Activated CD4-positive, CD25-positive, alpha-beta regulatory T cell treated with anti-CD3 and anti-CD28 coated beads, Interleukin-2, amount 50 U/mL, for 72 hours (primary cell): ENCODE measurements around the gene HSCB.
A peak's percentile ranks its signal among the peaks of the same experiment; 100 is the strongest.
"Not testable (repeated sequence)": the region's sequence is repeated elsewhere in the genome, so short reads cannot be mapped to it uniquely, and the experiment has no call there.

Source experiments
- DNase-seq: peaks from one replicate; pipeline ENCODE4 v3.0.0; 2021

HSCB gene, protein sequence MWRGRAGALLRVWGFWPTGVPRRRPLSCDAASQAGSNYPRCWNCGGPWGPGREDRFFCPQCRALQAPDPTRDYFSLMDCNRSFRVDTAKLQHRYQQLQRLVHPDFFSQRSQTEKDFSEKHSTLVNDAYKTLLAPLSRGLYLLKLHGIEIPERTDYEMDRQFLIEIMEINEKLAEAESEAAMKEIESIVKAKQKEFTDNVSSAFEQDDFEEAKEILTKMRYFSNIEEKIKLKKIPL

DNA sequence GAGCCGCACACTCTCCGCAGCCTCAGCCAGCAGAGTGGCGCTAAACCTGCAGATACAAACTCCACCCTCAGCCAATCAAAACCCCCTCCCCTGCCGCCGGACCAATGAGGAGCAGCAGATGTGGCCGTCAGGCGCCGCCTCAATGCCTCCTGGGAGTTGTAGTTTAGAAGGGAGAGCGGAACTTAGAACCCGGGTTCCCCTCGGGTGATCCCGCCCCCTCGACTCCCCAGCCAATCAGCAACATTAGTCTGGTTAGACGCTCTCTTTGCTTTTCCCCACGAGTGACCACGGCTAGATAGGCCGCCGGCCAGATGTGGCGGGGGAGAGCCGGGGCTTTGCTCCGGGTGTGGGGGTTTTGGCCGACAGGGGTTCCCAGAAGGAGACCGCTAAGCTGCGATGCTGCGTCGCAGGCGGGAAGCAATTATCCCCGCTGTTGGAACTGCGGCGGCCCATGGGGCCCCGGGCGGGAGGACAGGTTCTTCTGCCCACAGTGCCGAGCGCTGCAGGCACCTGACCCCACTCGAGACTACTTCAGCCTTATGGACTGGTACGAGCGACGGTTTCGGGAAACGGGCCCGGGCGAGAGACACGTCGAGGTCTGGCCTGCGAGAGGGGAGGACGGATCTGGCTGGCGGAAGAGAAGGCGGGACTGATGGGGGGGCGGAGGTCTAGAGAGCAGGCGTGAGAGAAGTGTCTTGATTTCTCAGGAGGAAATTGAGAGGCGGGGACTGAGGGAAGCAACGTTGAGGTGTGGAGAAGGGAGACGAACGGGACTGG, at the start of gene HSCB, which contains the start of gene CHEK2:
Gene HSCB (plus strand): TSS at position 255 of the 777 bp plus-strand sequence. CDS start 57 bp downstream, at position 312.
Gene CHEK2 (minus strand): TSS at position 36 of the 777 bp plus-strand sequence. CDS start 7,099 bp downstream, outside the sequence.
- peak; percentile 93 for DNase-seq

- DNase-seq, result not testable (repeated sequence)
Observed at GRCh38 chr22:28693041-28693760, 48.6 kb upstream of the HSCB start.

DNA sequence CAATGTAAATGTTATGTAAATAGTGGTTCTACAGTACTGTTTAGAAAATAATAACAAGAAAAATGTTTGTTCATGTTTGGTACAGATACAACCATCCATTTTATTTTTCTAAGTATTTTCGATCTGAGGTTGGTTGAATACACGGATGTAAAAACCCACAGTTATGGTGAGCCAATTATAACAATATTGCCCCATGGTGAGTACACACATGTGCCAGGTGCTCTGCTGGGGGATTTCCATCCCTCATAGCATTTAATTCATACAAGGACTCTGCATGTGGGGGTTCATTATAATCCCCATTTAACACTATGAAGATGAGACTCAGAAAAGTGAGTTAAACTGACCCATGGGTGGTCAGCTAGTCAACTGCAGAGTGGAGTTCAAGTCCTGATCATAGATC, 38.9 kb upstream of the HSCB start:
- no peak for DNase-seq

- DNase-seq, result no peak
Observed at GRCh38 chr22:28703436-28703835, 38.4 kb upstream of the HSCB start.

DNA sequence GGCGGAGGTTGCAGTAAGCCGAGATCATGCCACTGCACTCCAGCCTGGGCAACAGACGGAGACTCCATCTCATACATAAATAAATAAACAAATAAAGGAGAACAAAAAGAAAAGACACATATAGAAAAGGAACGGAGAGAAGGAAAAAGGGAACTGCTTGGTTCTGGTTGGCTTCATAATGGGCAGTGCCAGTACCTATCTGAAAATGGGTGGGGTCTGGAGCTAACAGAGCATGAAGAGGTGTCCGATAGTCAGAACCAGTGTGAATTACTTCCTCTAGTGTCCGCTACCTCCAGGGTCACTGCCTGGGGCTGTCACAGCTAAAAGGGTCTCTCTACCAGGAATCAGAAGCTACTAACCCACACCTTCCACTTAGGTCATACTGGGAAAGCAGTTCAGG, 35.0 kb upstream of the HSCB start:
- DNase-seq, result no peak

DNA sequence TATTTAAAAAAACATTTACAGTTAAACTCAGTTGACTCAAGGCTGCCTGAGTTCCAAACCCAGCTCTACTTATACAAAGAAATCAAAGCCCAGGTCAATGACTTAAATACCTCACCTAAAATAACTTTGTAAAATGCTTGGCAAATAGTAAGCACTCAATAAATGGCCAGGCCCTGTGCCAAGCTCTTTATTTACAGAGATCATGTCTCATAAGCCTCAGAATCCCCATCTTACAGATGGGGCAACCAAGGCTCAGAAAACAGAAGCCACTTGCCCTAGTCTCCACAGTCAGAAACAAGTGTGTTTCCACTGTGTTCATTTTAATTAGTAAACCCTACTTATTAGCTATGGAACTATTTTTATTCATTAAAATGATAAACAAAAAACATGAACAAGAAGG, 31.7 kb upstream of the HSCB start:
- DNase-seq, result no peak

DNA sequence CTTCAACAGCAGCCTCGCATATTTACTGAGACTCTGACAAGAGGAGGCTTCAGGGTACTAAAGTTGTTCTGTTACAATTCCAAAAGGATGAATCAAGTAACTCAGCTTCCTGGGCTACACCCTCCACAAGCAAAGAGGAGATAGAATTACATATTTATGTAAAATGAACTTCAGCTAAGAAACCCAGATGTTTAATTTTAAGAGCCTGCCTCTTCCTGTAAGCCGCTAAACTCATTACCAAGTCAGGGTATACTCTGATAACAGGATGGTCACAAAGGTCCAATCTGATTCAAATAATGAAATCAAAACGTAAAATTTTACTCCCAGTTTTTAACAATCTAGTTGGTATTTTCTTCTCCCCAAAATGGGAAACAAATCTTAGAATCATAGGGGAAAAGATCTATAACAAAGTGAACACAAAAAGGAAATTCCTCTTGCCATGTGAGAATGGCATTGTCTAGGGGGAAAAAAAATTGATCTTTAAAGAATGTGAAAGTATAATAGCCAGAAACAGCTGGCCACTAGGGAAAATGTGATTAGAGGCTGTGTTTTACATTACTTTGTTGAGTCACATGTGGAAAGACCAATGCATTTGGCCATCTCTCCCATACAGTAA, 31.2 kb upstream of the HSCB start:
- DNase-seq, result no peak

GRCh38 chr22:28711341-28711740, 30.5 kb upstream of the HSCB start:
- DNase-seq, result no peak

- no peak for DNase-seq
Observed at GRCh38 chr22:28711820-28712777, 29.7 kb upstream of the HSCB start.

DNA sequence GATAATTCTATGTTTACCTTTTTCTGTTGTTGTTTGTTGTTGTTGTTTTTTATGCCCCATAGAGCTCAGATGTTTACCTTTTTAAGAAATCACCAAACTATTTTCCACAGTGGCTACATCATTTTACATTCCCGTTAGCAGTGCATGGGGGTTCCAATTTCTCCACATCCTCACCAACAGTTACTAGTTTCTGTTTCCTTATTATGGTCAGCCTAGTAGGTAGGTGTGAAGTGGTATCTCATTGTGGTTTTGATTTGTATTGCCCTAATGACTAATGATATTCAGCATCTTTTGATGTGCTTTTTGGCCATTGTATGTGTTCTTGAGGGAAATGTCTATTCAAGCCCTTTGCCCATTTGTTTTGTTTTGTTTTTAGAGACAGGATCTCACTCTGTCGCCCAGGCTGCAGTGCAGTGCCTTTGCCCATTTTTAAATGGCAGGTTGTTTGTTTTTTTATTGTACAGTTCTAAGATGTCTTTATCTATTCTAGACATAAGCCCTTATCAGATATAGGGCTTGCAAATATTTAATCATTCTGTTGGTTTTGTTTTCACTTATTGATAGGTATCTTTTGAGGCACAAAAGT, 27.7 kb upstream of the HSCB start:
- no peak for DNase-seq

- no peak for DNase-seq
Observed at GRCh38 chr22:28715611-28716010, 26.2 kb upstream of the HSCB start.

- DNase-seq, result no peak
Observed at GRCh38 chr22:28716686-28717085, 25.2 kb upstream of the HSCB start.

DNA sequence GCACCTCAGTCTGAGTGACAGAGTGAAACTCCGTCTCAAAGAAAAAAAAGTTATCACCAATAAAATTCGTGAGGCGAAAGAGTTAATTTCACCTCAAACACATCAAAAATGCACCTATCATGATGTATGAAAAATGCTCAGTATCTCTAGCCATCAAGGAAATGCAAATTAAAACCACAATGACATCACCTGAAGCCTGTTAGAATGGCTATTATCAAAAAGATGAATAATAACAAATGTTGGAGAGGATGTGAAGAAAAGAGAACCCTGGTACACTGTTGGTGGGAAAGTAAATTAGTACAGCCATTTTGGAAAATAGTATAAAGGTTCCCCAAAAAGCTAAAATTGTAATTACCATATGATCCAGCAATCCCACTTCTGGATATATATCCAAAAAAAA, 23.8 kb upstream of the HSCB start:
- no peak for DNase-seq

GRCh38 chr22:28728002-28728401, 13.8 kb upstream of the HSCB start:
- no peak for DNase-seq

- DNase-seq, result no peak
Observed at GRCh38 chr22:28728621-28729313, 13.1 kb upstream of the HSCB start.

DNA sequence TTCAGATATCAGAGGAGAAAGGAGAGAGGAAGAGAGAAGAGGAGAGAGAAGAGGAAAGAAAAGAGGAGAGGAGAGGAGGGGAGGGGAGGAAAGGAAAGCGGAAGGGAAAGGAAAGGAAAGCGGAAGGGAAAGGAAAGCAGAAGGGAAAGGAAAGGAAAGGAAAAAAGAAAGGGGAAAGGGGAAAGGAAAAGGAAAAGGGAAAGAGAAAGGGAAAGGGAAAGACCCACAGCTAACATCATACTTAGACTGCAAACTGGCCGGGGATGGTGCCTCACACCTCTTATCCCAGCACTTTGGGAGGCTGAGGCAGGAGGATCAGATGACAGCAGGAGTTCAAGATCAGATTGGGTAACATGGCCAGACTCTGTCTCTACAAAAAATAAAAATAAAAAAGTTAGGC, 11.7 kb upstream of the HSCB start:
- no peak for DNase-seq

DNA sequence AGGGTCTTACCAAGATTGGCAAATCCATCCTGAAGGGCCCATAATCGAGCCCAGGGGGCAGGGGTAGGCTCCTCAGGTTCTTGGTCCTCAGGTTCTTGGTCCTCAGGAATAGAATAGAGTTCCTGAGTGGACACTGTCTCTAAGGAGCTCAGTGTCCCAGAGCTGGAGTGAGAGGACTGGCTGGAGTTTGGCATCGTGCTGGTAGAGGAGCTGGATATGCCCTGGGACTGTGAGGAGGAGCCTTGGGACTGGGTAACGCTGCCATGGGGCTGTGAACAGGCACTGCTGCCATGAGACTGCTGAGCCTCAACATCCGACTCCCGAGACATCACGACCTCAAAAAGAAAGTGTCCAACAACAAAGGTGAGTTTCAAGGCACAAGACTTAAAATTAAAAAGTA, 7.4 kb upstream of the HSCB start:
- no peak for DNase-seq

DNA sequence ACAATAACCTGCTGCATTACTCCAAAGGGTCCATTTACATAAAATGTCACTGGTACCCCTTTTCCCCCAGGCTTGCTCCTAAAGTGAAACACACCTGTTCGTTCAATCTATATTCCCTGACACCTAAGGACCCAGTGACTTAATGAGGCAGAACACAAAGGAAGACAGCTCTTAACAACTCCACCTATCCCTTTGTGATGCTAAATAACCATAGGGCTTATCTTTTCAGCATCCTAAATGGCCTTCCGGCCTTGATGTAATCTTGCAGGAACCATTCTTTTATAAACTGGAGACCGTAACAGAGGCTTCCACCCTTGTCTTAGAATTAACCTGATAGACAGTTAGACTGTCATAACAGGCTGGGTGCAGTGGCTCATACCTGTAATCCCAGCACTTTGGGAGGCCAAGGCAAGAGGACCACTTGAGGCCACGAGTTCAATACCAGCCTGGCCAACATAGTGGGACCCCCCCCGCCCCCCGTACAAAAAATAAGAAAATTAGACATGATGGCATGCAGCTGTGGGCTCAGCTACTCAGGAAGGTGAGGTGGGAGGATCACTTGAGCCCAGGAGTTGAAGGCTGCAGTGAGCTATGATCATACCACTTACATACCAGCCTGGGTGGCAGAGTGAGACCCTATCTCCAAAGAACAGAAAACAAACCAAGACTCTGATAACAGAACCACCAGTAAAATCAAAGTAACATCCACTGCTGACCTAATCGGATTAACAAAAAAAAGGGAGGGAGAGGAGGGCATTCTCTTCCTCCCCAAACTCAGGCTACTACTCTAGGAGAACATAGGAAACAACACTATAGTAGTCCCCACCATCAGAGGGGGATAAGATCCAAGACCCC, 5.3 kb upstream of the HSCB start:
- no peak for DNase-seq

DNA sequence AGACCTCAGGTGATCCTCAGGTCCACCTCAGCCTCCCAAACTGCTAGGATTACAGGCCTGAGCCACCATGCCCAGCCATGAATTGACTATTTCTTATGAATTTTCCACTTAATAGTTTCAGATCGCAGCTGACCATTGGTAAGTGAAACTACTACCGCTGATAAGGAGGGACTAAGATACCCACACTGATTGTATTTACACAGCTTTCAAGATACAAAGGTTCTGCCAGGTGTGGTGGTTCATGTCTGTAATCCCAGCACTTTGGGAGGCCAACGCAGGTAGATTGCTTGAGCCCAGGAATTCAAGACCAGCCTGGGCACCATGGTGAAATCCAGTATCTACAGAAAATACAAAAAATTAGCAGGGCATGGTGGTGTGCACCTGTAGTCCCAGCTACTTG, 4.1 kb upstream of the HSCB start:
- no peak for DNase-seq

DNA sequence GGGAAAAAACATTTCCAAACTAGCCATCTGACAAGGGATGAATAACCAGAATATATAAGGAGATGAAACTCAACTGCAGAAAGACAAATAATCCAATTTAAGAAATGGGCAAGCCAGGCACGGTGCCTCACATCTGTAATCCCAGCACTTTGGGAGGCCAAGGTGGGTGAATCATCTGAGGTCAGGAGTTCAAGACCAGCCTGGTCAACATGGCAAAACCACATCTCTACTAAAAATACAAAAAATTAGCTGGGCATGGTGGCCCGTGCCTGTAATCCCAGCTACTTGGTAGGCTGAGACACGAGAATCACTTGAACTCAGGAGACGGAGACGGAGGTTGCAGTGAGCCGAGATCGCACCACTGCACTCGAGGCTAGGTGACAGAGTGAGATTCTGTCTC, 3.0 kb upstream of the HSCB start:
- not testable (repeated sequence) for DNase-seq
